H1 (cell line): ENCODE results near the gene WDR48. TPM values are rescaled to one million over a fixed set of nuclear protein-coding genes. Genes with fewer than 3 reads are reported as not detected.

Experiments used
- BACH1 ChIP-seq: IDR thresholded peaks from 2 replicates; pipeline ENCODE4 v1.6.1; 2012; ENCODE audit warnings: low read length, improper control_type of control experiment
- CBX5 ChIP-seq: fragments of 300-800, 300-1000 bp; sonication (generic); IDR thresholded peaks from 2 replicates; pipeline ENCODE4 v1.7.1; 2016; ENCODE audit warnings: antibody characterized with exemption, low read length, low read depth
- SP2 ChIP-seq: IDR thresholded peaks from 2 replicates; pipeline ENCODE4 v1.6.1; 2012; ENCODE audit warnings: mild to moderate bottlenecking, low read length, inconsistent platforms
- SRF ChIP-seq: IDR thresholded peaks from 2 replicates; pipeline ENCODE4 v1.6.1; 2011; ENCODE audit warnings: mild to moderate bottlenecking, low read depth, low read length, moderate library complexity
- TAF1 ChIP-seq: IDR thresholded peaks from 2 replicates; pipeline ENCODE4 v1.6.1; 2011; ENCODE audit warnings: mild to moderate bottlenecking, low read depth, low read length
- TAF7 ChIP-seq: optimal IDR thresholded peaks from 2 replicates; pipeline ENCODE3; 2011; ENCODE audit warnings: low read depth, mild to moderate bottlenecking, inconsistent platforms, low read length, moderate library complexity, borderline replicate concordance
- polyA plus RNA-seq, 7 experiments: library from polyadenylated mRNA; depleted of rRNA in 3 of 7; stranded (reverse) in 5 of 7; unstranded in 2 of 7; fragments of >200 nt in 5 of 7; fragments of 200-250 nt in 2 of 7; gene quantifications; 1 replicate in 5 of 7; 2 replicates in 1 of 7; 4 replicates in 1 of 7; pipeline versions ENCODE4 v1.2.1 to v1.2.3, GENCODE V29; 2011 to 2013; ENCODE audit warnings: missing spikeins in 2 of 7, mixed read lengths in 2 of 7
- total RNA-seq: library from RNA; stranded (reverse); fragmentation: NEBNext Ultra II Directional; extraction: Animal tissue kit (Norgen Biotek cat#: 25700); gene quantifications from 2 replicates; pipeline ENCODE4 v1.2.1, GENCODE V29; 2021
- TF ChIP-seq, protein P1 (sequence below): IDR thresholded peaks from 2 replicates; pipeline ENCODE4 v1.6.1; 2012; ENCODE audit warnings: inconsistent platforms

The WDR48 gene
- total and polyA plus RNA-seq, 2 of the 8 experiments (the other 6 are each of a cell fraction or from before 2014, with no cell fraction given): 21.2 to 54.1 TPM

GRCh38 chr3:39127269-39127907 lies 75.6 kb downstream of the WDR48 start (continued):
- TF ChIP-seq TAF7 (no peak), SRF (no peak), SP2 (no peak), CBX5 (no peak), BACH1 (no peak), TAF1 (no peak)
- TF ChIP-seq, protein P1, sequence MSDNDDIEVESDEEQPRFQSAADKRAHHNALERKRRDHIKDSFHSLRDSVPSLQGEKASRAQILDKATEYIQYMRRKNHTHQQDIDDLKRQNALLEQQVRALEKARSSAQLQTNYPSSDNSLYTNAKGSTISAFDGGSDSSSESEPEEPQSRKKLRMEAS: no peak
